H9 (cell line): Measurements from ENCODE around the gene SMC4. TPM values are rescaled to one million over a fixed set of nuclear protein-coding genes. Genes with fewer than 3 reads are reported as not detected.

Experiments
- DNase-seq: peaks from one replicate; pipeline ENCODE4 v3.0.0-alpha.2; 2017
- H2AFZ ChIP-seq: one replicate; pipeline ENCODE4 v1.6.1; 2013; ENCODE audit warnings: mild to moderate bottlenecking, low read length, control low read depth, moderate library complexity
- H2AK5ac ChIP-seq: 2 replicates; pipeline ENCODE4 v1.6.1; 2013; ENCODE audit warnings: low read length, control low read depth, mixed read lengths; ENCODE audit not compliant: insufficient read length
- H2BK120ac ChIP-seq: one replicate; pipeline ENCODE4 v1.6.1; 2013; ENCODE audit warnings: low read depth, mild to moderate bottlenecking, low read length, control low read depth, inconsistent platforms; ENCODE audit not compliant: poor library complexity, severe bottlenecking
- H2BK12ac ChIP-seq: 2 replicates; pipeline ENCODE4 v1.6.1; 2013; ENCODE audit warnings: low read length, control low read depth, mixed read lengths, low read depth; ENCODE audit not compliant: insufficient read length
- H2BK15ac ChIP-seq: 2 replicates; pipeline ENCODE4 v1.6.1; 2013; ENCODE audit warnings: low read depth, low read length, control low read depth
- H2BK20ac ChIP-seq: one replicate; pipeline ENCODE4 v1.6.1; 2013; ENCODE audit warnings: low read depth, mild to moderate bottlenecking, low read length, control low read depth, inconsistent platforms; ENCODE audit not compliant: poor library complexity, severe bottlenecking
- H2BK5ac ChIP-seq: 2 replicates; pipeline ENCODE4 v1.6.1; 2013; ENCODE audit warnings: low read length, control low read depth, mixed read lengths; ENCODE audit not compliant: insufficient read length
- H3K14ac ChIP-seq: 2 replicates; pipeline ENCODE4 v1.6.1; 2013; ENCODE audit warnings: low read length, control low read depth; ENCODE audit not compliant: insufficient read depth
- H3K18ac ChIP-seq: 2 replicates; pipeline ENCODE4 v1.6.1; 2013; ENCODE audit warnings: low read depth, mild to moderate bottlenecking, mixed read lengths, low read length, control low read depth; ENCODE audit not compliant: insufficient read length
- H3K23ac ChIP-seq: 2 replicates; pipeline ENCODE4 v1.6.1; 2013; ENCODE audit warnings: low read length, control low read depth, mixed read lengths, low read depth; ENCODE audit not compliant: insufficient read length
- H3K23me2 ChIP-seq: 2 replicates; pipeline ENCODE4 v1.6.1; 2013; ENCODE audit warnings: low read depth, mild to moderate bottlenecking, mixed read lengths, low read length, control low read depth; ENCODE audit not compliant: insufficient read length, poor library complexity, severe bottlenecking
- H3K27ac ChIP-seq: 2 replicates; pipeline ENCODE4 v1.5.1; 2013; ENCODE audit warnings: low read length, control low read depth, mixed read lengths, low read depth; ENCODE audit not compliant: insufficient read length
- H3K27me3 ChIP-seq: 2 replicates; pipeline ENCODE4 v1.6.1; 2013; ENCODE audit warnings: low read length, control low read depth, inconsistent platforms; ENCODE audit not compliant: insufficient read depth
- H3K4ac ChIP-seq: 2 replicates; pipeline ENCODE4 v1.6.1; 2013; ENCODE audit warnings: low read depth, mild to moderate bottlenecking, control low read depth, inconsistent platforms, low read length, moderate library complexity
- H3K4me1 ChIP-seq: 2 replicates; pipeline ENCODE4 v1.6.1; 2013; ENCODE audit warnings: low read length, control low read depth, inconsistent platforms; ENCODE audit not compliant: insufficient read depth
- H3K4me2 ChIP-seq: 2 replicates; pipeline ENCODE4 v1.6.1; 2013; ENCODE audit warnings: low read length, control low read depth, mixed read lengths; ENCODE audit not compliant: insufficient read length, insufficient read depth
- H3K56ac ChIP-seq: 2 replicates; pipeline ENCODE4 v1.6.1; 2013; ENCODE audit warnings: low read depth, mild to moderate bottlenecking, mixed read lengths, low read length, control low read depth; ENCODE audit not compliant: insufficient read length
- H3K79me1 ChIP-seq: 2 replicates; pipeline ENCODE4 v1.6.1; 2013; ENCODE audit warnings: low read depth, mild to moderate bottlenecking, moderate library complexity, low read length, control low read depth, inconsistent platforms; ENCODE audit not compliant: insufficient read depth, poor library complexity, severe bottlenecking
- H3K79me2 ChIP-seq: 2 replicates; pipeline ENCODE4 v1.6.1; 2013; ENCODE audit warnings: low read length, control low read depth, inconsistent platforms; ENCODE audit not compliant: insufficient read depth
- H3K9ac ChIP-seq: 2 replicates; pipeline ENCODE4 v1.6.1; 2013; ENCODE audit warnings: low read length, control low read depth, mixed read lengths; ENCODE audit not compliant: insufficient read length; ENCODE audit errors: extremely low read depth
- H3K9me3 ChIP-seq: one replicate; pipeline ENCODE4 v1.6.1; 2013; ENCODE audit warnings: low read depth, low read length, inconsistent platforms; ENCODE audit not compliant: control insufficient read depth
- H3T11ph ChIP-seq: one replicate; pipeline ENCODE4 v1.6.1; 2013; ENCODE audit warnings: mild to moderate bottlenecking, low read length, control low read depth, inconsistent platforms
- H4K20me1 ChIP-seq: one replicate; pipeline ENCODE4 v1.6.1; 2013; ENCODE audit not compliant: control insufficient read depth, insufficient read length, insufficient read depth
- H4K5ac ChIP-seq: 2 replicates; pipeline ENCODE4 v1.6.1; 2013; ENCODE audit warnings: low read depth, mild to moderate bottlenecking, mixed read lengths, low read length, control low read depth; ENCODE audit not compliant: insufficient read length
- H4K8ac ChIP-seq: replicated peaks from 2 replicates; pipeline ENCODE4 v1.6.1; 2013; ENCODE audit warnings: low read length, control low read depth, mixed read lengths, low read depth; ENCODE audit not compliant: insufficient read length
- H4K91ac ChIP-seq: 2 replicates; pipeline ENCODE4 v1.6.1; 2013; ENCODE audit warnings: low read depth, mild to moderate bottlenecking, moderate library complexity, mixed read lengths, low read length, control low read depth; ENCODE audit not compliant: insufficient read length
- H3K27ac Mint-ChIP-seq, 3 experiments: 2 replicates in 2 of 3; 3 replicates in 1 of 3; pipeline ENCODE4 v1.8.0; 2020 to 2021; ENCODE audit warnings: mixed read lengths in 3 of 3, mild to moderate bottlenecking in 1 of 3, moderate library complexity in 1 of 3
- H3K27me3 Mint-ChIP-seq: 2 replicates; pipeline ENCODE4 v1.8.0; 2021; ENCODE audit warnings: low read depth, mild to moderate bottlenecking, moderate library complexity, mixed read lengths
- H3K36me3 Mint-ChIP-seq, 3 experiments: 2 replicates in 2 of 3; 3 replicates in 1 of 3; pipeline ENCODE4 v1.8.0; 2020 to 2021; ENCODE audit warnings: low read depth in 3 of 3, mixed read lengths in 3 of 3; ENCODE audit not compliant: insufficient read depth in 1 of 3
- H3K4me1 Mint-ChIP-seq, 2 experiments: 2 replicates each; pipeline ENCODE4 v1.8.0; 2020; ENCODE audit warnings: mixed read lengths in 2 of 2
- H3K4me3 Mint-ChIP-seq, 2 experiments: 2 replicates in 1 of 2; 3 replicates in 1 of 2; pipeline ENCODE4 v1.8.0; 2020 to 2021; ENCODE audit warnings: mild to moderate bottlenecking in 2 of 2, mixed read lengths in 2 of 2, moderate library complexity in 1 of 2
- H3K9me3 Mint-ChIP-seq, 2 experiments: 2 replicates in 1 of 2; 3 replicates in 1 of 2; pipeline ENCODE4 v1.8.0; 2020; ENCODE audit warnings: mild to moderate bottlenecking in 2 of 2, mixed read lengths in 2 of 2, moderate library complexity in 1 of 2
- total RNA-seq: library from RNA; stranded (reverse); gene quantifications from 2 replicates; pipeline ENCODE4 v1.2.1, GENCODE V29; 2021
- TF ChIP-seq, protein P1 (sequence below): fragments of 200-600 bp; sonication (generic); conservative IDR thresholded peaks from 3 replicates; pipeline ENCODE4 v1.8.0; 2021; ENCODE audit warnings: antibody characterized with exemption, mild to moderate bottlenecking

The SMC4 gene
- total RNA-seq, 1 experiment from 2014 or later = 130 TPM

DNA sequence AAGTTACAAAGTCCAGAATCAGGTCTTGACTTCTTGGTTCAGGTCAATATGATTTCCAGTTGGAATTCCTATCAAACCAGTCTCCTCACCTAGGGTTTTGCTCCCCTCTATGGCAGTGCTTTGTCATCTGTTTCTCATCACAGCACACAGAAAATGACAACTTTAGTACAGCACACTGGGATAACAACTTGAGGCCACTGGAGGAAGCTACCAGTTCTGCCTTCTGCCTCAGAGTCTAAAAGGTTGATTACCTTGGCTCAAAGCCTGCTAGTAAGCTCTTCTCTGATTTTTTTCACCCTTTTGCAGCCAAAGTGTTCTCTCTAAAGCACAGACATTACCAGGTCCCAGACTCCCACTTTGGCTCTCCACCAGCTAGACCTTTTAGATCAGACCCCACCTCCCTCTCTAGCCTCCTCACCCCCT lies 75.0 kb downstream of the SMC4 start:
- Mint-ChIP-seq H3K4me3 (no peak overlapping the region), H3K36me3 (peaks cover 7 to 16% (median 12%) of the 10 kb centered on the region in 3 experiments), H3K9me3 (peaks cover 14 to 16% of the 10 kb centered on the region in 2 experiments), H3K4me1 (no peaks in the 10 kb centered on the region), H3K27me3 (peaks cover 11% of the 10 kb centered on the region), H3K27ac (no peak overlapping the region)
- no peak overlapping the region for H2BK20ac ChIP-seq
- no peak overlapping the region for H2BK5ac ChIP-seq
- H3K18ac ChIP-seq = no peak overlapping the region
- H3K4me2 ChIP-seq = no peak overlapping the region
- TF ChIP-seq, protein P1, sequence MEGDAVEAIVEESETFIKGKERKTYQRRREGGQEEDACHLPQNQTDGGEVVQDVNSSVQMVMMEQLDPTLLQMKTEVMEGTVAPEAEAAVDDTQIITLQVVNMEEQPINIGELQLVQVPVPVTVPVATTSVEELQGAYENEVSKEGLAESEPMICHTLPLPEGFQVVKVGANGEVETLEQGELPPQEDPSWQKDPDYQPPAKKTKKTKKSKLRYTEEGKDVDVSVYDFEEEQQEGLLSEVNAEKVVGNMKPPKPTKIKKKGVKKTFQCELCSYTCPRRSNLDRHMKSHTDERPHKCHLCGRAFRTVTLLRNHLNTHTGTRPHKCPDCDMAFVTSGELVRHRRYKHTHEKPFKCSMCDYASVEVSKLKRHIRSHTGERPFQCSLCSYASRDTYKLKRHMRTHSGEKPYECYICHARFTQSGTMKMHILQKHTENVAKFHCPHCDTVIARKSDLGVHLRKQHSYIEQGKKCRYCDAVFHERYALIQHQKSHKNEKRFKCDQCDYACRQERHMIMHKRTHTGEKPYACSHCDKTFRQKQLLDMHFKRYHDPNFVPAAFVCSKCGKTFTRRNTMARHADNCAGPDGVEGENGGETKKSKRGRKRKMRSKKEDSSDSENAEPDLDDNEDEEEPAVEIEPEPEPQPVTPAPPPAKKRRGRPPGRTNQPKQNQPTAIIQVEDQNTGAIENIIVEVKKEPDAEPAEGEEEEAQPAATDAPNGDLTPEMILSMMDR = no peak
- H4K20me1 ChIP-seq = no peaks in the 10 kb centered on the region
- no peaks in the 10 kb centered on the region for H3K4me1 ChIP-seq
- no peaks in the 10 kb centered on the region for H3K23me2 ChIP-seq
- no peak overlapping the region for H4K5ac ChIP-seq
- H2AK5ac ChIP-seq = no peak overlapping the region
- no peak for DNase-seq
- no peaks in the 10 kb centered on the region for H3K79me1 ChIP-seq
- no peak overlapping the region for H3K27ac ChIP-seq
- H3K79me2 ChIP-seq = no peaks in the 10 kb centered on the region
- H4K8ac ChIP-seq = no peak overlapping the region
- no peak overlapping the region for H2AFZ ChIP-seq
- no peak overlapping the region for H2BK15ac ChIP-seq
- peaks cover 7% of the 10 kb centered on the region for H3K9me3 ChIP-seq
- no peak overlapping the region for H3K23ac ChIP-seq
- no peak overlapping the region for H2BK12ac ChIP-seq
- no peak overlapping the region for H3K14ac ChIP-seq
- H3T11ph ChIP-seq = no peak overlapping the region
- H4K91ac ChIP-seq = no peak overlapping the region
- no peak overlapping the region for H2BK120ac ChIP-seq
- no peaks in the 10 kb centered on the region for H3K27me3 ChIP-seq
- H3K4ac ChIP-seq = no peak overlapping the region
- no peak overlapping the region for H3K9ac ChIP-seq
- H3K56ac ChIP-seq = no peak overlapping the region
